Activated CD4-positive, alpha-beta memory T cell treated with anti-CD3 and anti-CD28 coated beads, Interleukin-2, amount 10 ng/mL, durations not matched to agents 7 days and 5 days (primary cell): ENCODE measurements around the gene GNA15. TPM values are rescaled to one million over a fixed set of nuclear protein-coding genes. Genes with fewer than 3 reads are reported as not detected.

Experiments
- CTCF ChIA-PET: fragments of 350-600 bp; sonication (Branson Sonifier 250); formaldehyde crosslinking; loops from one replicate; lab custom pipeline; 2021; ENCODE audit warnings: antibody characterized with exemption, inconsistent platforms; lab: Charles Lee
- POLR2A ChIA-PET: fragments of 350-600 bp; sonication (Branson Sonifier 250); formaldehyde crosslinking; loops from one replicate; lab custom pipeline; 2021; ENCODE audit warnings: antibody characterized with exemption; lab: Charles Lee
- DNase-seq: peaks from one replicate; pipeline ENCODE4 v3.0.0-alpha.2; 2020
- H3K27ac Mint-ChIP-seq: one replicate; pipeline ENCODE4 v1.8.0; 2021; ENCODE audit warnings: mild to moderate bottlenecking, mixed read lengths
- H3K27me3 Mint-ChIP-seq: one replicate; pipeline ENCODE4 v1.8.0; 2021; ENCODE audit warnings: mixed read lengths
- H3K36me3 Mint-ChIP-seq: one replicate; pipeline ENCODE4 v1.8.0; 2021; ENCODE audit warnings: low read depth, mixed read lengths
- H3K4me1 Mint-ChIP-seq: one replicate; pipeline ENCODE4 v1.8.0; 2021; ENCODE audit warnings: mixed read lengths
- H3K4me3 Mint-ChIP-seq: one replicate; pipeline ENCODE4 v1.8.0; 2021; ENCODE audit warnings: mild to moderate bottlenecking, mixed read lengths
- H3K9me3 Mint-ChIP-seq: one replicate; pipeline ENCODE4 v1.8.0; 2021; ENCODE audit warnings: mixed read lengths
- total RNA-seq, 2 experiments: library from RNA; stranded (reverse); gene quantifications; one replicate each; pipeline ENCODE4 v1.2.3, GENCODE V29; 2021

The GNA15 gene
- total RNA-seq, 2 experiments from 2014 or later: 140 TPM

- Mint-ChIP-seq H3K27me3 (no peaks in the 10 kb centered on the region), H3K4me1 (peaks cover 27% of the 10 kb centered on the region), H3K27ac (peak within 1 kb of the TSS; percentile 96), H3K36me3 (peaks cover 54% of the 10 kb centered on the region), H3K4me3 (peak within 1 kb of the TSS; percentile 99), H3K9me3 (no peaks in the 10 kb centered on the region)
- peak; percentile 86 for DNase-seq
- ChIA-PET POLR2A (interaction anchor here (0.7 to 3.4 kb wide), 15 partner anchors 10 to 1174 kb away, joined by 3 to 15 read pairs (median 4); partner anchors contain the start of gene TLE5), CTCF (interaction anchor here (1.2 kb wide), 1 partner anchor 50 kb away, joined by 3 read pairs; no protein-coding TSS in a partner anchor)
Measured at GRCh38 chr19:3178377-3178972, 42.6 kb downstream of the GNA15 start, which contains the start of gene S1PR4. Gene S1PR4, plus strand, starts transcription at chr19:3178769. Its CDS starts 24 bp downstream, at chr19:3178793.

- peak overlapping the region; percentile 96 for H3K27ac Mint-ChIP-seq
- CTCF ChIA-PET: interaction anchor here (1.2 kb wide), 1 partner anchor 51 kb away, joined by 3 read pairs; no protein-coding TSS in a partner anchor
- H3K9me3 Mint-ChIP-seq: no peaks in the 10 kb centered on the region
- POLR2A ChIA-PET: interaction anchor here (0.7 to 3.4 kb wide), 17 partner anchors 8 to 1173 kb away, joined by 3 to 15 read pairs (median 4); partner anchors contain the start of gene TLE5
- H3K36me3 Mint-ChIP-seq: peaks cover 60% of the 10 kb centered on the region
- H3K4me3 Mint-ChIP-seq: peak overlapping the region; percentile 99
- H3K4me1 Mint-ChIP-seq: peaks cover 34% of the 10 kb centered on the region
- no peak for DNase-seq
- no peaks in the 10 kb centered on the region for H3K27me3 Mint-ChIP-seq
Measured at GRCh38 chr19:3178973-3179738, 43.3 kb downstream of the GNA15 start.

GRCh38 chr19:3179739-3180293 lies 44.0 kb downstream of the GNA15 start:
- ChIA-PET CTCF (interaction anchor here (1.2 kb wide), 1 partner anchor 52 kb away, joined by 3 read pairs; no protein-coding TSS in a partner anchor), POLR2A (interaction anchor here (0.9 to 3.4 kb wide), 14 partner anchors 9 to 377 kb away, joined by 3 to 15 read pairs (median 4); partner anchors contain the start of gene TLE5)
- DNase-seq: peak; percentile 45
- Mint-ChIP-seq H3K27ac (peak overlapping the region; percentile 96), H3K9me3 (no peaks in the 10 kb centered on the region), H3K36me3 (peaks cover 67% of the 10 kb centered on the region), H3K4me3 (peak overlapping the region; percentile 99), H3K4me1 (peaks cover 40% of the 10 kb centered on the region), H3K27me3 (no peaks in the 10 kb centered on the region)

GRCh38 chr19:3183721-3184641 lies 48.1 kb downstream of the GNA15 start:
- H3K9me3 Mint-ChIP-seq: no peaks in the 10 kb centered on the region
- no peak for DNase-seq
- no peaks in the 10 kb centered on the region for H3K27me3 Mint-ChIP-seq
- ChIA-PET POLR2A (interaction anchor here (0.9 to 1.4 kb wide), 5 partner anchors 8 to 122 kb away, joined by 3 read pairs; partner anchors contain the start of gene TLE5), CTCF (interaction anchor here (0.7 to 1.3 kb wide), 6 partner anchors 20 to 234 kb away, joined by 3 to 5 read pairs (median 4); no protein-coding TSS in a partner anchor)
- peak overlapping the region; percentile 91 for H3K4me3 Mint-ChIP-seq
- peaks cover 52% of the 10 kb centered on the region for H3K4me1 Mint-ChIP-seq
- peak overlapping the region; percentile 91 for H3K27ac Mint-ChIP-seq
- peaks cover 66% of the 10 kb centered on the region for H3K36me3 Mint-ChIP-seq

GRCh38 chr19:3184847-3185460 lies 49.1 kb downstream of the GNA15 start:
- CTCF ChIA-PET: interaction anchor here (1.0 to 1.5 kb wide), 4 partner anchors 23 to 234 kb away, joined by 3 to 5 read pairs (median 4); no protein-coding TSS in a partner anchor
- Mint-ChIP-seq H3K36me3 (peaks cover 56% of the 10 kb centered on the region), H3K27me3 (no peaks in the 10 kb centered on the region), H3K9me3 (no peaks in the 10 kb centered on the region), H3K4me1 (peaks cover 56% of the 10 kb centered on the region), H3K27ac (peak overlapping the region; percentile 91), H3K4me3 (peak overlapping the region; percentile 91)
- POLR2A ChIA-PET: interaction anchor here (0.9 to 2.1 kb wide), 6 partner anchors 8 to 123 kb away, joined by 3 to 10 read pairs (median 3); partner anchors contain the start of gene TLE5
- peak; percentile 81 for DNase-seq

- H3K27ac Mint-ChIP-seq: peak within 1 kb of the TSS; percentile 91
- peak within 1 kb of the TSS; percentile 91 for H3K4me3 Mint-ChIP-seq
- CTCF ChIA-PET: interaction anchor here (1.0 to 1.5 kb wide), 2 partner anchors 24 to 150 kb away, joined by 3 read pairs; no protein-coding TSS in a partner anchor
- peak; percentile 93 for DNase-seq
- POLR2A ChIA-PET: interaction anchor here (0.9 to 2.1 kb wide), 10 partner anchors 9 to 565 kb away, joined by 3 to 10 read pairs (median 4); partner anchors contain the start of gene DOHH
- peaks cover 50% of the 10 kb centered on the region for H3K36me3 Mint-ChIP-seq
- no peaks in the 10 kb centered on the region for H3K27me3 Mint-ChIP-seq
- peaks cover 56% of the 10 kb centered on the region for H3K4me1 Mint-ChIP-seq
- no peaks in the 10 kb centered on the region for H3K9me3 Mint-ChIP-seq
Measured at GRCh38 chr19:3185461-3186159, 49.8 kb downstream of the GNA15 start, which contains the start of gene NCLN. Gene NCLN, plus strand, starts transcription at chr19:3185930. Its CDS starts 101 bp downstream, at chr19:3186031.

GRCh38 chr19:3186160-3186688 lies 50.4 kb downstream of the GNA15 start:
- no peak for DNase-seq
- ChIA-PET CTCF (interaction anchor here (0.6 kb wide), 1 partner anchor 223 kb away, joined by 3 read pairs; no protein-coding TSS in a partner anchor), POLR2A (interaction anchor here (0.6 to 2.1 kb wide), 9 partner anchors 9 to 566 kb away, joined by 3 to 10 read pairs (median 4); partner anchors contain the start of gene DOHH)
- Mint-ChIP-seq H3K27me3 (no peaks in the 10 kb centered on the region), H3K9me3 (no peaks in the 10 kb centered on the region), H3K4me1 (peaks cover 60% of the 10 kb centered on the region), H3K4me3 (peak overlapping the region; percentile 88), H3K36me3 (peaks cover 44% of the 10 kb centered on the region), H3K27ac (peak overlapping the region; percentile 82)

GRCh38 chr19:3186891-3187661 lies 51.2 kb downstream of the GNA15 start:
- peak overlapping the region; percentile 82 for H3K27ac Mint-ChIP-seq
- DNase-seq: no peak
- H3K9me3 Mint-ChIP-seq: no peaks in the 10 kb centered on the region
- CTCF ChIA-PET: interaction anchor here (0.6 kb wide), 1 partner anchor 224 kb away, joined by 3 read pairs; no protein-coding TSS in a partner anchor
- POLR2A ChIA-PET: interaction anchor here (0.6 to 2.1 kb wide), 9 partner anchors 10 to 567 kb away, joined by 3 to 10 read pairs (median 4); partner anchors contain the start of gene DOHH
- H3K4me1 Mint-ChIP-seq: peaks cover 60% of the 10 kb centered on the region
- H3K36me3 Mint-ChIP-seq: peaks cover 35% of the 10 kb centered on the region
- peak overlapping the region; percentile 88 for H3K4me3 Mint-ChIP-seq
- no peaks in the 10 kb centered on the region for H3K27me3 Mint-ChIP-seq

GRCh38 chr19:3187662-3188511 lies 52.1 kb downstream of the GNA15 start:
- H3K4me1 Mint-ChIP-seq: peaks cover 57% of the 10 kb centered on the region

More at GRCh38 chr19:3187662-3188511, 52.1 kb downstream of the GNA15 start:
- no peaks in the 10 kb centered on the region for H3K27me3 Mint-ChIP-seq
- H3K27ac Mint-ChIP-seq: peak overlapping the region; percentile 34
- DNase-seq: no peak
- H3K36me3 Mint-ChIP-seq: peaks cover 30% of the 10 kb centered on the region
- ChIA-PET CTCF (no interaction called here), POLR2A (interaction anchor here (1.0 to 2.4 kb wide), 2 partner anchors 9 to 84 kb away, joined by 4 to 12 read pairs; partner anchors contain the start of gene S1PR4)
- H3K9me3 Mint-ChIP-seq: no peaks in the 10 kb centered on the region
- peak overlapping the region; percentile 88 for H3K4me3 Mint-ChIP-seq
